ENCODE measurements around the gene PDE4B.

The PDE4B gene

DNA sequence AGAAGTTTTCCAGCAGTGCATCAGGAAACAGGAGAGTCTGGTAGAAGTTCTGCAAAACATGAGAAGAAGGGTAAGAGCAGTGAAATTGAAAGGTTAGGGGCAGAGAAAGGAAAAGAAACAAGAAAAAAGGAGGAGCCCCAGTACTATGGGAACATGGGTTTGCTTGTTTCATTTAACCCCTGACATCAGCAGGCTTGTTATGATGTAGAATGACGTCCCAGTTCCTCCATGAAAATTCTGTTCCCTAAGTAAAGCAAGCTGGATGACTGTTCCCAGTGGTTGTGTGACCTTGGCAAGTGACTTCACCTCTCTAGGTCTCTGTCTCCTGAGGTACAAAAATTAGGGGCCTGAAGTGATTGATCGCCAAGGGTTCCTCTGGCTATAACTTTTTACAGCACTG lies 472.6 kb downstream of the PDE4B start:
- no peak for DNase-seq (ENCODE audit: low read depth)

DNA sequence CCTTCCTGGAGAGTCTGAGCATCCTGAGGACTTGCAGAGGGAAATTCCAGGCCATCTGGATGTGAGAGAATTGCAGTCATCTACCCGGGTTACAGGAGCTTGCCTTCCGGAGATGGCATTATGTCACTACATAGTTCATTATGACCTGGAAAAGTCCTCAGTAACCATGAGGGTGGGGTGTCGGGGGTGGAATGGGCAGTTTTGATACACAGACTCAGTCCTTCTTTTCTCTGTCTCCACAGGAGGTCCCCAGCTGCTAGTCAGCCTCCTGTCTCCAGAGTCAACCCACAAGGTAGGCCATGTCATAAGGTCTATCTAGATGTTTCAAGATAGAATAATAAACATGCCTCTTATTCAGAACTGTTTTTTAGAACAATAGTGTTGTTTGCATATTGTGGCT lies 473.1 kb downstream of the PDE4B start:
- no peak for DNase-seq (ENCODE audit: low read depth)

- no peak for DNase-seq (ENCODE audit: low read depth)
Measured at GRCh38 chr1:66266350-66266749, 473.7 kb downstream of the PDE4B start.

- DNase-seq (ENCODE audit: low read depth): no peak
Measured at GRCh38 chr1:66266756-66267155, 474.1 kb downstream of the PDE4B start.

DNA sequence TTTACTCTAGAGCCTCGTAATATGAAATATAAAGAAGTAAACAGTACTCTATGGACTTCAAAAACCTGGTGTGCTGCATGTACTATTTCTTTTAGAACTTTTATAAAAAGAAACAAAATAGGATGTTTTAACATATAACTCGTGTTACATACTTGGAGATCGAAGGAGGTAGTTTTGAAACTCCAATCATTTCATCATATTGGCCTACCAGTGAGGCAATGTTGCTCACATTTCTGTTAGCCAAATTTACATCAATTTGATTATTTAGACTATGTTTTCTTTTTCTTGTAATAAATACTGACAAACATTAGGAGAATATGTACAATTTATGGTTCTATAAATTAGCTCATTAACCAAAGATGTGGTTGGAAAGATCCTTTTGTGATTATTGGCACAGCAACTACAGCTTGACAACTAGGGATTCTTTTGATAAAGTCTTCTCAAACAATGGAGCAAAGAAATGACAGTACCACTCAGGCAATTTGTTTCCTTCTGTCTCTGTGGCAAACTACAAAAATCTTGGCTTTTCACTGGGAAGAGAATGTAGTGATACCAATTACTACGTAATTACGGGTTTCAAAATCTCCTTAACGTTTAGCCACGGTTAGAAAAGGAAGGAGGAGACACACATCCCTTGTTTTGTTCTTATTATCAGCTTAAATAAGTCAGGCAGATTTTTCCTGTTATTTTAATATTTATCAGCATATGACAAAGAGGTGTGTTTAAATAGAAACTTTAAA lies 474.7 kb downstream of the PDE4B start:
- no peak for DNase-seq (ENCODE audit: low read depth)

GRCh38 chr1:66269222-66269621 lies 476.5 kb downstream of the PDE4B start:
- no peak for DNase-seq (ENCODE audit: low read depth)

- DNase-seq (ENCODE audit: low read depth): peak; percentile 98
Measured at GRCh38 chr1:66270119-66270812, 477.6 kb downstream of the PDE4B start.

- DNase-seq (ENCODE audit: low read depth): peak; percentile 100
Measured at GRCh38 chr1:66271216-66271903, 478.7 kb downstream of the PDE4B start.

- DNase-seq (ENCODE audit: low read depth): peak; percentile 59
Measured at GRCh38 chr1:66271904-66272254, 479.2 kb downstream of the PDE4B start.

DNA sequence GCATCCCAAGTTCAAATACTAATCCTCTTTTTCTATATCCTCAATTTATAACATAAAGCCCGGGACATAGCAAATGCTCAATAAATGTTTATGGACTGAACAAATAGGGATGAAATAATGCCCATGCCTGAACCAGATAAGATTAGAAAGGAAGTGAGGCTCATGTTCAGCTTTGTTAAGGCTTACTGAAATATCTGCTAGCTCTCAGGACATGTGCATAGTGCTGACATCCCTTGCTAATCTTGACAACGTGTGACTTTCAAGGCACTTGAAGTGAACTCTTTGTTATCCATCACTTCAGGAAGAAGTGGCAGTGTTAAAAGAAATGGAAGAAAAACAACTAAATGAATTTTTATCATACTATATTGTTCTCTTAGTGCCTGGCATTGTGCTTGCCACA lies 481.0 kb downstream of the PDE4B start:
- DNase-seq (ENCODE audit: low read depth): peak; percentile 46

DNA sequence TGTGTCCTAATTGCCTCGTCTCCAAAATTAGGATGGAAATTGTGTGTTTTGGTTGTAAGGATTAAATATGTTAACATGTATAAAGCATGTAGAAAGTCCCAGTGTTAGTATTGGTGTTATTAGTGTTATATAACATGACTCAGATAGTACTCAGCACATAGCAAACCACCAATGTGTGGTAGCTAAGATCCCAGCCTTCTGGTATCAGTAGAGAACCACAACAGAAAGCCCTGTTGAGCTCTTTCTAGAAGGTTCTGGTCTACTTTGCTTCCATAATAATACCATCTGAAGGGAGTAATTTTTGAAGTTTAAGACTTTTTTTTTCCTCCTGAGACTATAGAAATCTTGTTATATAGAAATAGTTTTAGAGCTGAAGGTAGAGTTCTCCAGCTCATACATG lies 481.9 kb downstream of the PDE4B start:
- DNase-seq (ENCODE audit: low read depth): peak; percentile 74

DNA sequence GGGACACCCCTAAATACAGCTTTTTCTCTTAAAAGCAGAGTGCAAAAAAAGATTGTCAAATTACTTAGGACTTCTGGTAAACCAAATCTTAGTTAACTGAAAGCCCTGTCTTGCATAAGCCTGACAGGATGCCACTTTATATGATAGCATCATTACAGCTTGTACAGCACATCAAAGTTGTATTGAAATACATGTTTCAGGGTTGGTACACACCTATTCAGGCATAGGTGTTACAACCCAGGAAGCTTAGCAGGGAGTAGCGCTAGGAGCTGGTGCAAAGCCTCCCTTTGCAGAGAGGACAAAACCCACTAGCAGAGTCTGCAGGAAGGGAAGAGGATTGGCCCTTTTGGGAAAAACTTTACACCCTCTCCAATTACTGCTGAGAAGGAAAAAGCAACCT lies 482.4 kb downstream of the PDE4B start:
- no peak for DNase-seq (ENCODE audit: low read depth)

GRCh38 chr1:66275601-66276023 lies 482.9 kb downstream of the PDE4B start:
- DNase-seq (ENCODE audit: low read depth): no peak

DNA sequence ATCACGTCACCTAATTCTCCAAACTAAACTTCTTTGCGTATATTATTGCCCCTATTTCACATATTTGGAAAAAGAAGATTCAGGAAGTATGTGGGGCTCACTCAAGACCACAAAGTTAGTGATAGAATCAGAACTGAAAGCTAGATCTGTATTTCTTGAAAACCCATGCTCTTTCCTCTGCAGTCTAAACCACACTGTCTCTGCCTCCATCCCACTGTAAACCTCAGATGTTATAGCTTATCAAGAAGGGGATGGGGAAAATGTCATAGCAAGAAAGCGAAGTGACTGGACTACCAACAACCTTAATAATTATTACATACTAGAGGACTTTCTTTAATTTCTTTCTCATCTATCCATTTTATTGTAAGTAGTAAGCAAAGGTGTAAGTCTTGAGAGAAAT lies 483.5 kb downstream of the PDE4B start:
- DNase-seq (ENCODE audit: low read depth): no peak

DNA sequence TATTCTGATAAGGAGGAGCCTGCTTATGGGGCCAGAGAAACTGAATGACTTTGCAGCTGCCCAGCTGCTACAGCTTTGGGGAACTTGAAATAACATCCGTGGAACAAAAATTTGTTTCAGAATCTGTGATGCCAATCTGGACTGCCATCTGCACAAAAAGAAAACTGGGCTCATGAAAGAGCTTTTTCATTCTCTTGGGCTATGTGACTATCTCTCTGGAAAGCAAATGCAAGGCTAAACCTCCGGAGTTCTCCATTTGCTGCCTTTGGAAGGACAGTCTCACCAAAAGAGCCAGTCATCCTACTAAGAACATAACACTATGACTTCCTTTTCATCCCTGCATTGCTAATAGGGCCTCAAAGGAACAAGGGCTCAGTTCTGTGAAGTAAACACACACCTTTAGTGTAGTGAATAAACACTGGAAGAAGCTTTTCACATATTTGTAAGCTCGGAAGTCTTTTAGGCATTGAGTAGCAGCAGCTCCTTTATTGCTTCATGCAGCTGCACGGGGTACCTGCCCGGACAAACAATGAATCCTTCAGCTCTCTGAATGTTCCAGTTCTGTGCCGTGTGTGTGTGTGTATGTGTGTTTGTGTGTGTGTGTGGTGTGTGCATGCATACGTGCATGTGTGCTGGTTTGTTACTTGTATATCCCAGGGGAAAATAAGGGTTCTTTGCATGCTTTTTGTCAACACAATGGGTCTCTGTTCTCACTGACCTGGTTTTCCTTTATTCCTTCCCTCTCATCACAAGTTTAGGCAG lies 485.7 kb downstream of the PDE4B start:
- DNase-seq (ENCODE audit: low read depth): no peak

DNA sequence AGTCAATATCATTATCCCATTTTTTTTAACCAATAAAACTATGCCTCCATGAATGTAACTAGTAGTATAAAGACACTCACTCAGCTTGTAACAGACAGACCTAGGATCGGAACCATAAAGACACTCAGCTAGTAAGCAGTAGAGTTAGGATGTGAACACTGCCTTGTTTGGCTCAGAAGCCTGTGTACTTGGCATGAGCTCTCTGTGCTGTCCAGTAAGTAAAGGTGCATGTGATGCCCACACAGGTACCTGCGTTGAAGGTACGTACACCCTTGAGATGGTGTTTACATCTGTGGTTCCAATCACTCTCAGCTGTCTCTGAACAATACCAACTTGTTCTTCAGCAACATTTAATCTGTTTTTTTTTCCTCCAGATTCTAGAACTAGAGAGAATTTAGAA lies 489.1 kb downstream of the PDE4B start:
- no peak for DNase-seq (ENCODE audit: low read depth)

DNA sequence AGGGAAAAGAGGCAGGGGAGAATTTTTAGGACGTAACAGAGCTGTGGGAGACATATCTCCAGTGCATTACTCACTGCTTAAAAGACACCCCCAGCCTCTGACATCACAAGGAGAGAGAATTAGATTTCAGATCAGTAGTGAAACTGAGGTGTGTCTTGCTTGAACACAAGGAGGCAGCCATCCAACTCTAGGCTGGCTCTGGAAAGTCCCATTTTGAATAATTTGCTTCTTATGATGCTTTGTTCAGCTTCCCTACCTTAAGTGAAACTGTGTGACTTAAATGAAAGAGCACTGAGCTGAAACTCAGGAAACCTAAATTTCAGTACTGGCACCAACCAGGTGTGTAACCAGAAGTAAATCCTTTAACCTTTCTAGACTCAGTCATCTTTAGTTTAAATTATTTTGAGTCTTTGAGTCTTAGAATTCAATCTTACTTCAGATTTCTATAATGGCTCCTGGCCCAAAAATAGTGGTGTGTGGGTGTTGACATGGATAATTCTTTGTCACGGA lies 489.7 kb downstream of the PDE4B start:
- peak; percentile 71 for DNase-seq (ENCODE audit: low read depth)

DNA sequence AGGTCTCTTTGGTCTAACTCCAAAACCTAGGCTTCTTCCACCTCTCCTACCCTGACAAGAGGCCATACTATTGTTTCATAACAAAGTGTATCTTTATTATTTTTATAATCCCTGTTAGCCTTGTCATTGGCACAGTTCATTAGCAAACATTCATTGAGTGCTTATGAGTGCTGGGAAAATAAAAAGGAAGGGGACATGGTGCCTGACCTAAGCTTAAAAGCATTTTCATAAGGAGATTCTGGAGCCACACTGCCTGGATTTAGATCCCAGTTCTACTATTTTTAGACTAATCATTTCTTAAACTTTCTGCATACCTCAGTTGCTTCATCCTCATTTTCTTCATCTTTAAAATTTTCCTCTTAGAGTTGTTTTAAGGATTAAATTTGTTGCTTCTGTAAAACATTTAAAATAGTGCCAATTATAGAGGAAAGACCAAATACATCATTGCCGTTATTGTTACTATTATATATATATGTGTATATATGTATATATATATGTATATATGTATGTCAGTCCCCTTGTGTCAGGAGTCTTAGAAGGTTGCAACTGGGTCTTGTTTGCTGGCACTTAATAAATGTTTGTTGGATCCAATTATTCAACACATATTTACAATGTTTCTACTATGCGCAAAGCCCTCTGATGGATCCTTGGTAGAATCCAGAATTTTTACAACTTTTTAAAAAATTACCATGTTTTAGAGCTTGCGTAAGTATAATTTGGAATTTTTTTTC lies 490.4 kb downstream of the PDE4B start:
- no peak for DNase-seq (ENCODE audit: low read depth)

GRCh38 chr1:66283622-66284041 lies 490.9 kb downstream of the PDE4B start:
- peak; percentile 89 for DNase-seq (ENCODE audit: low read depth)

- DNase-seq (ENCODE audit: low read depth): peak; percentile 57
Measured at GRCh38 chr1:66284746-66285145, 492.1 kb downstream of the PDE4B start.

GRCh38 chr1:66285618-66286270 lies 493.0 kb downstream of the PDE4B start:
- DNase-seq (ENCODE audit: low read depth): no peak
